Ovary (tissue), 9 donors: ENCODE results near the gene MUC5AC. TPM values are rescaled to one million over a fixed set of nuclear protein-coding genes. Genes with fewer than 3 reads are reported as not detected.
"Not testable (repeated sequence)": the region's sequence is repeated elsewhere in the genome, so short reads cannot be mapped to it uniquely, and the experiment has no call there.

ENCODE experiments used
- DNase-seq, 5 donors: peaks; one replicate each; pipeline ENCODE4 v3.0.0-alpha.2; 2019 to 2020
- H3K27ac ChIP-seq, 2 donors: fragments of 200-600 bp; one replicate each; pipeline versions ENCODE4 v1.5.1 to v1.8.0; 2019 to 2022
- H3K27me3 ChIP-seq: fragments of 200-600 bp; one replicate; pipeline ENCODE4 v1.8.0; 2022
- H3K36me3 ChIP-seq: fragments of 200-600 bp; sonication (generic); one replicate; pipeline ENCODE4 v1.5.1; 2019
- H3K4me1 ChIP-seq: one replicate; pipeline ENCODE4 v1.8.1; 2013; ENCODE audit warnings: mild to moderate bottlenecking, moderate library complexity; ENCODE audit not compliant: insufficient read depth
- H3K4me3 ChIP-seq: fragments of 200-600 bp; sonication (generic); one replicate; pipeline ENCODE4 v1.5.1; 2017
- H3K9me3 ChIP-seq, 2 donors: fragments of 200-600 bp in 1 of 2; sonication (generic) in 1 of 2; one replicate each; pipeline versions ENCODE4 v1.5.1 to v1.8.1; 2013 to 2019; ENCODE audit warnings: mild to moderate bottlenecking in 1 of 2, moderate library complexity in 1 of 2
- CTCF ChIP-seq, 3 donors: fragments of 450-650 bp in 2 of 3; fragments of 200-600 bp in 1 of 3; IDR thresholded peaks; one replicate each; pipeline versions ENCODE4 v1.5.1 to v1.8.0; 2016 to 2022; ENCODE audit warnings: antibody characterized with exemption in 3 of 3, mild to moderate bottlenecking in 1 of 3
- EP300 ChIP-seq: sonication (generic); formaldehyde crosslinking; IDR thresholded peaks from one replicate; pipeline ENCODE4 v1.6.1; 2017; ENCODE audit warnings: antibody characterized with exemption
- POLR2A ChIP-seq: fragments of 450-650 bp; IDR thresholded peaks from one replicate; pipeline ENCODE4 v1.6.1; 2017; ENCODE audit warnings: antibody characterized with exemption, mild to moderate bottlenecking, moderate library complexity
- WGBS, 3 donors: extraction: QIAGEN DNeasy Blood & Tissue Kit in 1 of 3; methylation state at CpG; one replicate each; pipeline versions ENCODE4 v1.1.5 to v1.1.7; 2013 to 2017; 5-methylcytosine and 5-hydroxymethylcytosine counted together
- intact Hi-C, 4 donors: fragments of 100-400 bp; cut with DNase I; formaldehyde crosslinking; loops; one replicate each; pipeline versions ENCODE4 v1.11.0 to v1.15.1; 2022 to 2023
- polyA plus RNA-seq, 2 donors: library from polyadenylated mRNA; stranded (reverse); fragments of 200-250 nt in 1 of 2; fragments of 350-450 nt in 1 of 2; fragmentation: Illumina TruSeq in 1 of 2; extraction: RNeasy Lipid Tissue Mini Kit (QIAGEN cat#74804) in 1 of 2; gene quantifications; one replicate each; pipeline ENCODE4 v1.2.3, GENCODE V29; 2013 to 2014
- total RNA-seq, 7 donors: library from RNA; depleted of rRNA in 2 of 7; stranded (reverse); fragments of >200 nt in 2 of 7; fragmentation: NEBNext Ultra II Directional in 3 of 7; extraction: Animal tissue kit (Norgen Biotek cat#: 25700) in 3 of 7; gene quantifications; one replicate each; pipeline versions ENCODE4 v1.1.0 to v1.2.4, GENCODE V29; 2016 to 2023
- donor health status: DM: no; HTN: no; CAD: no; lungs with moderate emphysema.
- donor health status: DM: no; HTN: no; CAD: no.
- donor health status: Bipolar disorder and iron deficiency.
- donor health status: DM: yes; HTN: yes; CAD: no.
- donor health status: DM: no; HTN: no; CAD: no.
- donor health status: DM: yes; HTN: yes; CAD: no.

MUC5AC gene
- total and polyA plus RNA-seq, 9 donors, result 0.03 TPM; not detected in 8

- H3K9me3 ChIP-seq, result no peaks in the 10 kb centered on the region
- no peak overlapping the region for H3K4me3 ChIP-seq
- H3K36me3 ChIP-seq, result no peaks in the 10 kb centered on the region
- TF ChIP-seq POLR2A (no peak), CTCF (IDR thresholded peaks at IDR 0.05) (no peak), EP300 (no peak)
- no peaks in the 10 kb centered on the region for H3K4me1 ChIP-seq
- DNase-seq, result no peak
- WGBS, 3 donors, result 73 to 84% (median 77%) methylated on average over 2 of the region's 2 CpGs
- intact Hi-C loops, result no loop called here
- no peaks in the 10 kb centered on the region for H3K27me3 ChIP-seq
- no peak overlapping the region for H3K27ac ChIP-seq
Observed at GRCh38 chr11:1211838-1212237, 54.1 kb downstream of the MUC5AC start.

GRCh38 chr11:1215826-1216225 lies 58.1 kb downstream of the MUC5AC start:
- H3K4me3 ChIP-seq, H3K27me3 ChIP-seq, H3K9me3 ChIP-seq, H3K27ac ChIP-seq, intact Hi-C loops, H3K4me1 ChIP-seq, H3K36me3 ChIP-seq, DNase-seq: not testable (repeated sequence)
- 78 to 84% (median 80%) methylated on average over 8 of the region's 8 CpGs for WGBS, 3 donors

GRCh38 chr11:1217151-1217550 lies 59.4 kb downstream of the MUC5AC start:
- no peak overlapping the region for H3K4me3 ChIP-seq
- H3K9me3 ChIP-seq, result no peaks in the 10 kb centered on the region
- 85 to 88% (median 88%) methylated on average over 17 of the region's 17 CpGs for WGBS, 3 donors
- H3K4me1 ChIP-seq, result no peaks in the 10 kb centered on the region
- H3K27ac ChIP-seq, result no peak overlapping the region
- H3K27me3 ChIP-seq, result no peaks in the 10 kb centered on the region
- intact Hi-C loops, result no loop called here
- TF ChIP-seq POLR2A (no peak), CTCF (IDR thresholded peaks at IDR 0.05) (no peak), EP300 (no peak)
- H3K36me3 ChIP-seq, result no peaks in the 10 kb centered on the region
- DNase-seq, result no peak

GRCh38 chr11:1218256-1218787 lies 60.6 kb downstream of the MUC5AC start:
- TF ChIP-seq CTCF (IDR thresholded peaks at IDR 0.05), result no peak
- no peak for TF ChIP-seq POLR2A
- TF ChIP-seq EP300, result no peak
- Histone ChIP-seq H3K4me3 (no peak overlapping the region), H3K4me1 (no peaks in the 10 kb centered on the region), H3K36me3 (no peaks in the 10 kb centered on the region), H3K9me3 (no peaks in the 10 kb centered on the region), H3K27ac (no peak overlapping the region), H3K27me3 (no peaks in the 10 kb centered on the region)
- intact Hi-C loops, result no loop called here
- WGBS, 3 donors, result 59 to 64% (median 63%) methylated on average over 15 of the region's 15 CpGs
- DNase-seq, result peak in 1 of 5 donors; percentile 4

GRCh38 chr11:1218788-1219445 lies 61.2 kb downstream of the MUC5AC start:
- Histone ChIP-seq H3K4me1 (no peaks in the 10 kb centered on the region), H3K27me3 (peaks cover 3% of the 10 kb centered on the region), H3K27ac (no peak overlapping the region), H3K4me3 (no peak overlapping the region), H3K9me3 (no peaks in the 10 kb centered on the region), H3K36me3 (no peaks in the 10 kb centered on the region)
- intact Hi-C loops, result no loop called here
- 83 to 89% (median 85%) methylated on average over 15 to 16 of the region's 16 CpGs for WGBS, 3 donors
- TF ChIP-seq CTCF (IDR thresholded peaks at IDR 0.05) (no peak), POLR2A (no peak), EP300 (no peak)
- peak in 1 of 5 donors; percentile 10 for DNase-seq
